KOPT-K1 (cell line): ENCODE results near the gene MBNL1.

Source experiments
- H3K27ac ChIP-seq: fragments of 200-600 bp; sonication (generic); 2 replicates; pipeline ENCODE4 v1.5.1; 2016; ENCODE audit warnings: antibody characterized with exemption, mild to moderate bottlenecking, low read depth, low read length; ENCODE audit not compliant: poor library complexity, severe bottlenecking
- H3K36me3 ChIP-seq: fragments of 200-600 bp; sonication (generic); 2 replicates; pipeline ENCODE4 v1.5.1; 2017; ENCODE audit warnings: antibody characterized with exemption, mild to moderate bottlenecking, low read length, moderate library complexity; ENCODE audit not compliant: insufficient read depth
- H3K9me3 ChIP-seq: fragments of 200-600 bp; sonication (generic); 2 replicates; pipeline ENCODE4 v1.5.1; 2017; ENCODE audit warnings: antibody characterized with exemption, low read length, mild to moderate bottlenecking; ENCODE audit not compliant: insufficient read depth, poor library complexity, severe bottlenecking

The MBNL1 gene

DNA sequence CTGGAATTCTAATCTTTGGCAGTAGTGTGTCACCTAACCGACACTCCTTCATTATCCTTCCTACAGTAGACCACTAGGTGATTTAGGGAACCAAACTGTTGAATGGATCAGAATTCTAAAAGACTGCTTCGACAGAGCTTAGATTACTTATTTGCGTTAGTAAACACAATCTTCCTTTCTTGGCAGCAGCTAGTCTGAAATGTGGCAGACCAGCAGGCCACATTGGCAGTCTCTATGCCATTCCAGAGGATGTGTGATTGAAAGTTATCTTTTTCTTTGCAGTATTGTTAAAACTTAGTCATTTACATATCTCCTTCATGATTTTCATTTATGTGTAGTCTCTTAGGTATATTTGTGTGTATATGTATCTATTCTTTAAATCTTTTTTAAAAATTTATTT lies 23.6 kb downstream of the MBNL1 start:
- no peak overlapping the region for H3K27ac ChIP-seq
- peaks cover 65% of the 10 kb centered on the region for H3K36me3 ChIP-seq
- no peaks in the 10 kb centered on the region for H3K9me3 ChIP-seq

DNA sequence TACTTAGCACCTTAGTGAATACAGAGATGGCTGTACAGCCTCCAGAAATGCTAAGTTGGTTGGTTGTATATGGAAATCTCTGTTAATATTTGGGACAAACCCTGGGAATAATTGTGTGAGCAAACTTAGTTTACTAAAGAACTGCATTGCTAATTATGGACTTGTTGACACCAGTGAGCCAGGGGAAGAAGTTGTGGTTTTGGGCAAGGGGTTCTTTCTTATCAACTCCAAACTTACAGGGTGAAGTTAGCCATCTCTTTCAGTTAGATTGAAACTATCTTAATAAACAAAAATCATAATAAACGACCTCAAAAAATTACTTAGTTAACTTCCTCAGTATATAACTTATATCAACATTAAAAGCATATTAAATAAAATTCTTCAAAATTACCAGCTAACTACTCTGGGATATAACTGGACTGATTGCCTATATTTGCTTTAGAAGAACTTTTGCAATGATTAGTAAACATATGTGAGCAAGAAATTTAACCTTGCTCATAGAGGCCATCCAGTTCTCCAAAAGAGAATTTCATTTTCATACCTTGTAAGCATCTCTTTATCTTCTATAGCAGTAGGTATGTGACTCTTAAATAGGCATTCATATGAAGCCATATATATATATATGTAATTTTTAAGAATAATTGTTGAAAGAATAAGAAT lies 24.7 kb downstream of the MBNL1 start:
- Histone ChIP-seq H3K9me3 (no peaks in the 10 kb centered on the region), H3K27ac (no peak overlapping the region), H3K36me3 (peaks cover 65% of the 10 kb centered on the region)

GRCh38 chr3:152295344-152295743 lies 26.6 kb downstream of the MBNL1 start:
- H3K9me3 ChIP-seq, result no peaks in the 10 kb centered on the region
- peaks cover 81% of the 10 kb centered on the region for H3K36me3 ChIP-seq
- no peak overlapping the region for H3K27ac ChIP-seq

GRCh38 chr3:152295806-152296205 lies 27.1 kb downstream of the MBNL1 start:
- Histone ChIP-seq H3K9me3 (no peaks in the 10 kb centered on the region), H3K36me3 (peaks cover 86% of the 10 kb centered on the region), H3K27ac (no peak overlapping the region)

DNA sequence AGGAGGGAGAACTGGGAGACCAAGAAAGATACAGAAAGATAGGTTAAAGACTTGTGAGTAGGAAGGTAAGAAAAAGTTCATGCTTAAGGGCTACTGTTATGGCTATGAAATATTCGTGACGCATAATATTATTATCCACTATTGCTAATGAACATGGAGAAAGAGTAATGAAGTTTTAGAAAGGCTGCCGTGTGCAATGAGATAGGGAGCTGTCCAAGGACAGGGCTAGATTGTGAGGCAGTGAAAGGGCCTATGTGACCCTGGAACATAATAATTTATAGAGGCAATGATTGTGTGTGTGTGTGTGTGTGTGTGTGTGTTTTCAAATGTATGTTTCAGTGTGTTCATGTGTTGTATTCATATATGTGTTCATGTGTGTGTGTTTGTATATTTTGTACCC lies 27.7 kb downstream of the MBNL1 start:
- no peaks in the 10 kb centered on the region for H3K9me3 ChIP-seq
- peaks cover 89% of the 10 kb centered on the region for H3K36me3 ChIP-seq
- no peak overlapping the region for H3K27ac ChIP-seq

DNA sequence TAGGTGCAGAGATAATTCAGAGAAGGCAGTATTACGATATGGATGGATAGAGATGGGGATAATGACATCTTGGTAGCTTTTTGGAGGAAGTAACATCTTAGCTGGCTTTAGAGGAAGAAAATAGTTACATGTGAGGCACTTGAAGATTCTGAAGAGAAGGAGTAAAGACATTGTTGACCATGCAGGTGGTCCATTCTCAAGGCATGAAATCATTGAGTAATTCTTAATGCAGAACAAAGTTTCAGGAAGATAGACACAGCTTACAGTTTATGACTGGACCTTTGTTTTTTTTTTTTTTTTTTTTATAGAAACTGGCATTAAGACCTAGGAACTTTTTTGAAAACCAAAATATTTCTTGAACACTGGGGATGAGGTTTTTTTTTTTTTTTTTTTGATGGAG lies 28.2 kb downstream of the MBNL1 start:
- peaks cover 89% of the 10 kb centered on the region for H3K36me3 ChIP-seq
- no peak overlapping the region for H3K27ac ChIP-seq

DNA sequence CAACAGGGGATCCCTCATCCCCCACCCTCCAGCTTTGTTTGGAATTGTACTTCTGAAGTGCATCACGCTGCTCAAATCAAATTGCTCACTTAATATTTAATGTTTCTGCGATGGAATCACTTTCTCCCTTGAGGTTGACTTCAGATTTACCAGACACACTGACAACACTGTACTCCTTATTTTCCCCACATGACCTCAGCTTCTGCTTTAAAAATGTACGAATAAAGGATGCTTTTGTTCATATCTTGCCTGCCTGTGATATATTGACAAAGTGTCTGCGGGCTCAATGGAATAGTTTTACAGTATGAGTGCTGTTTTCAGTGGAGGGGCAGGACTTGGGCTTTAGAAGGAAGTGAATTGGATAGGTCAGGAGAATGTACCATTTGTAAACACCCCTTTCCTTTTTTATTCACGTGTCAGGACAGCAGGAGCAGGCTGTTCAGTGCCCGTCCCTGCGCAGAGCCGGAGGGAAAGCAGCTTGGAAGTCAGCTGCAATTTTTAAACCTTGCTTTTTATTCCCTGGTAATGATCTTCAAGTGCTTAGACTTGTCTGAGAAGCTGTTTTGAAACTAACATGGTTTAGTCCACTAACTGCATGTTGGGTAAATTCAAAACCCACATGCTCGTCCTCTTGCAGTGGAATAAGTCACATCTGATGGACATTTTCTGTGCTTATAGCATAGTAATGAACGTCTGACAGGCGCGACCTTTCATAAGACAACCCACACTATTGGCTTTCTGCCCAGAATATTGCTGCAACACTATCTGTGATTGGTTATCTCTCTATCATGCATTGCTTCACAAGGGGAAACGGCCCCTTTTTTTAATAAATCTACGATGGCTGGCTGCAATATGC lies 29.9 kb downstream of the MBNL1 start:
- Histone ChIP-seq H3K27ac (no peak overlapping the region), H3K9me3 (no peaks in the 10 kb centered on the region), H3K36me3 (peaks cover 92% of the 10 kb centered on the region)

More for the DNA sequence above, 28.2 kb downstream of the MBNL1 start:
- H3K9me3 ChIP-seq, result no peaks in the 10 kb centered on the region

DNA sequence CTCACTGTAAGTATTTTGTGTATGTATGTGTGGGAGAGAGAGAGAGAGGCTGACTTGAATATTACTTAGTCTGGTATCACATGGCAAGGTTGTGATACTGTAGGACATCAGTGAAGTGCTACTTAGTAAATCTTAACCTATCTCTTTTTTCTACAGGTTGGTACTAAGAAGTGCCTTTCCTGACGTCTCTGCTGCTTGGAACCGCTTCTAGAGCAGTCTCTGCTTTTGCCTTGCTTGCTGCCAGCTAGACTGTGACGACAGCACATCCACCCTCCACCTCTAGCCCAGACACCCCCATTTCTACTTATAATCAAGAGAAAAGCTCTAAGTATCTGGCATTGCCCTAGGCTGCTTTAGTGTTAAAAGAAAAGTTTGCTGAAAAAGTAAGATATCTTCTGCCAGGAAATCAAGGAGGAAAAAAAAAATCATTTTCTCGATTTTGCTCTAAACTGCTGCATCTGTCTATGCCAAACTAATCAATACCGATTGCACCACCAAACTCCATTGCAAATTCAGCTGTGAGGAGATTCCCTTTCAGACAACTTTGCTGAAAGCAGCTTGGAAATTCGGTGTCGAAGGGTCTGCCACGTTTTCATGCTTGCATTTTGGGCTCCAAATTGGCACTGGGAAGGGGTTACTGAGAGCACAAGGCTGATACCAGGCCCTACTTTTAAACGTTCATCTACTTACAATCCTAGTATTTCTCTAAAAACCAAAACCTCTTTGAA lies 30.7 kb downstream of the MBNL1 start:
- Histone ChIP-seq H3K36me3 (peaks cover 99% of the 10 kb centered on the region), H3K27ac (no peak overlapping the region), H3K9me3 (no peaks in the 10 kb centered on the region)

DNA sequence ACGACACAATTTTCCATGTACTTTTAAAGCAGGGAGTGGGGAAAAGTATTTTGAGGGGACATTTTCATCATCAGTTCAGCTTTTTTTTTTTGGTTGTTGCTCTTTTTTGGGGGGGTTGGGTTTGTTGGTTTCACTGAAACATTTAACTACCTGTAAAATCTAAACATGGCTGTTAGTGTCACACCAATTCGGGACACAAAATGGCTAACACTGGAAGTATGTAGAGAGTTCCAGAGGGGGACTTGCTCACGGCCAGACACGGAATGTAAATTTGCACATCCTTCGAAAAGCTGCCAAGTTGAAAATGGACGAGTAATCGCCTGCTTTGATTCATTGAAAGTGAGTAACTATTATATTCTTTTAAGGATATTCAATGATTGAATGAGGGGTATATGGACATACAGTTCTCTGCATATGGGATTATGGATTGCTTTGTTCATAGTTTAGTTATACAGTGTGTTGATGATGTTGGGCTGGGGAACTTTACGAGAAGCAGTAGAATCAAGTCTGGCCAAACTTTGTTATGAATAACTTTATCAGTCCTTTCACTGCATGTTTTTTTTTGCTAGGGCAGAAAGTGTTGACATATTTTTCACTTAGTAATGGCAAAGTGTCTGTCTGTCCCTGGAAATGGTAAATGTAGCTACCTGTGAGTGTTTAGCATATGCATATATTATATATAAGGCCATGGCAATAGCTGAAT lies 31.5 kb downstream of the MBNL1 start:
- H3K27ac ChIP-seq, result no peak overlapping the region
- peaks cover 100% of the 10 kb centered on the region for H3K36me3 ChIP-seq
- no peaks in the 10 kb centered on the region for H3K9me3 ChIP-seq

DNA sequence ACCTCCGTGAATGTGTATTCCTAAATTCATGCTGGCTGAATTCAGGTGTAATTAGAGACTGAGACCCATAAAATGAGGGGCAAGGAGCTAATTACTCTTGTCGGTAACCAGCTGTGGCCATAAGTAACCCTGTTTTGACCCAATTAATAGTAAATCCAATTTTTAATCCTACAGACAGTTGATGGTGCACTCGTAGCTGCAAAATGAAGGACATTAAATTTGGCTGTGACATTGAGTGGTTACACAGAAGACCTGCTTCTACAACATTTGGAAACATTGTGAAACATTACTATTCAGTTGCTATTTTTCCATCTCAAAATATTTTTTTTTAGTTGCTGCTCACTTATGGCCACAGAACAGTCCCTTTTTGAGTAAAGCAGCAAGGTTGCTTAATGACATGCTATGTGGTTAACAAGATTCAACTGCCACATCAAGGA lies 33.0 kb downstream of the MBNL1 start:
- H3K9me3 ChIP-seq, result no peaks in the 10 kb centered on the region
- peak overlapping the region; percentile 11 for H3K27ac ChIP-seq
- H3K36me3 ChIP-seq, result peaks cover 100% of the 10 kb centered on the region

DNA sequence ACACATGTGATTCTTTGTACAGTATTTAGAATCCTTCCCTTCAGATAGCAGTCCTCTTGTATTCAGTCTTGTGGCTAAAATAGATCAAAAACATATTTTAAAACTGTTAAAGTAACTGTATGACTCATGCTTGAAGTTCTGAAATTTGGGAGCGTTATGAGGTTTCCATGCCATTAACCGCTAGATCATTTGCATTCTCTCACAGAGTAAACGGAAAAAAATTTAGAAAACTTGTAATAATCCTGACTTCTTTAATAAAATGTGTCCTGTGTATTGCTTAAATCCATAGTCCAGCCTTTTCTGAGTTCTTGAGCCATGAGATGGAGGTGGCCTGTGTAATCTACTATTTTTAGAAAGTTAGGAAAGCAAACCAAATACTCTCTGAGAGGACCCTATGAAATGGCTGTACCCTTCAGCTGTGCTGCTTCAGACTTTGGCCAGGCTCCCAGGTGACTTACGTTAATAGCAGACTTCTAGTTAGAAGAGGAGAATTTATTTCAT lies 33.8 kb downstream of the MBNL1 start:
- no peaks in the 10 kb centered on the region for H3K9me3 ChIP-seq
- peaks cover 100% of the 10 kb centered on the region for H3K36me3 ChIP-seq

DNA sequence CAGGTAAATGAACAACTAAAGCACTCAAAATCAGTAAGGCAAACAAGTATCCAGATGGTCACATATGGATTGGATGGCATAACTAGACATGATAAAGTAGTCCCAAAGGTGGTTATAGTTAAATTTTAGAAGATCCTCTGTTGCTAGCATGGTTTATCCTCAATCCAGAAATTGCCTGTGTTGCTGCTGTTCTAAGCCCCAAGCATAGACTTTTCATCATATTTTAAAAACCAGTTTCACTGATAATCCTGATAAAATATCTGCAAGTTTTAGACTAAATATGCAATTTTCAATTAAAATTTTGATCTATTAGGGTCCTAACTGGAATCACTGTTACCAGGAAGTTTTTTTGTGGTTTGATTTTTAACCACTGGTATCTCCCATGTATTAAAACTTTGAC lies 35.4 kb downstream of the MBNL1 start:
- Histone ChIP-seq H3K36me3 (peaks cover 100% of the 10 kb centered on the region), H3K9me3 (no peaks in the 10 kb centered on the region), H3K27ac (no peak overlapping the region)

More for the DNA sequence above, 33.8 kb downstream of the MBNL1 start:
- H3K27ac ChIP-seq, result no peak overlapping the region

- H3K9me3 ChIP-seq, result no peaks in the 10 kb centered on the region
- no peak overlapping the region for H3K27ac ChIP-seq
- H3K36me3 ChIP-seq, result peaks cover 100% of the 10 kb centered on the region
Measured at GRCh38 chr3:152305075-152305474, 36.3 kb downstream of the MBNL1 start.

DNA sequence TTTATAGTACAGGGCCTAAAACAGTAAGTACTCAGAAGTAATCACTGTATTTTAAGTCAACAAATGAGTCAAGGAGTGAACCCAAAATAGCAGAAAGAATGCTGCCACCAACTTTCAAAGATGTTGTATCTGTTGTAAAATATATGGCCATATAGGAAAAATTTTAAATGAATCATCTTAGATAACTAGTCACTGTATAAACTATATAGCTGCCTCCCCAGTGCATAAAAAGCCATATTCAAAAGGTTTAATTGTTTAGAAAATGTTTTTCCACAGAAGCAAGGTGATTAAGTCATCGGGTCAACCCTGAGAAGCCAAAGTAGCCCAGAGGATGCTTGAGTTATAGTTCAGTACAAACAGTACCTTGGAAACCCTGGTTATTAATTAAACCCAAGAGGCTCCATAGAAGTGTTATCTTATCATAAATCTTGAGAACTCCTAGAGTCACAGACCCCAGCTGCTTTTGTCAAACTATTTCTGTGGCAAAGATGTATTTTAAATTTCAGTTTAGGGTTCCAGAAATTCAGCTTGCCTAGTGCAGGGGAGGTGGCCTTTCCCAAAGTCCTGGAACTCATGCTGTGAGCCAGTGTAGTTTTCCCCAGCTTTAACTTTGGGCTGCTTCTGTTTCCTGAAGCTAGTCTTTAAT lies 39.2 kb downstream of the MBNL1 start:
- Histone ChIP-seq H3K9me3 (no peaks in the 10 kb centered on the region), H3K27ac (no peak overlapping the region), H3K36me3 (peaks cover 96% of the 10 kb centered on the region)
